ENCODE results near the gene MLST8. TPM values are rescaled to one million over a fixed set of nuclear protein-coding genes. Genes with fewer than 3 reads are reported as not detected.

MLST8 gene
- total and polyA plus RNA-seq, 2 donors (not counting 1 experiment from before 2014, with no cell fraction given): 36.1 to 112 TPM

DNA sequence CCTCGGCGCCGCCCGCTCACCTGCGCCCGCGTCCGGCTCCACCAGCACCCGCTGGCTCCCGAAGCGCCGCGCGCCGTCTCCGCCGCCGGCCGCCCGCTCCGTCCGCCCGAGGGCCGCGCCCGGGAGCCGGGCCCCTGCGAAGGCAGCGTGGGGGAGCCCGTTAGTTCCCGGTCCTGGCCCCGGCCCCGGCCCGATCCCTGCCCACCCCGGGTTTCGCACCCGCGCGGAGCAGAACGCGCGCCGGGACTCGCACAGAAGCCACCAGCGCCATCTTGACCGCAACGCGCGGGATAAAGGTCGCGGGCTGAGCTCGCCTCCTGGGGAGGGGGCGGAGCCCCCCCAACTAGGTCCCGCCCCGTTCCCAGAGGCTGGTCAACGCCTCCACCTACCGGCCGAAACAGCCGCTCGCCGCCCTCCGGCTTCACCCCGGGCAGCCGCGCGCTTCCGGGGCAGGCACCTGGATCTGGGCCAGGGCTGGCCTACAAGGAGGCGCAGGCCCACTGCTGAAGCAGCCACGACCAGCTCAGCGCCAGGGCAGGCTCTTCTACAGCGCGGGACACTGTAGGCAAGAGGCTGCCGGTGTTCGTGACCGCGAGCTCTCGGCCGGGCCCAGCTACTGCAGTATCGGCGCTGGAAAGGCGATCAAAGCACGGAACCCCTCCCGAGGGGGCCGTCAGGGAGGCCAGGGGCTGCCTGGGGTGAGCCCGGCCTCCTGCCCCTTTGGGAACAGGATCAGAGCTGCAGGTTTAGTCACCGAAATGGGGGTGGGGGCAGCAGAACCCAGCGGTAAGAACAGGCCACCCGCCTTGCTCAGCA, 46.2 kb downstream of the MLST8 start, which contains the start of gene ECI1:
TSS of gene ECI1 (minus strand) at position 292 of the 816 bp plus-strand sequence. CDS start at position 271, 21 bp downstream.
- Histone ChIP-seq H3K27me3 (replicated peaks in 1 of 4; ENCODE audit: control extremely low read depth in 1 of 4, control insufficient read depth in 3 of 4, insufficient read depth in 4 of 4, low read length in 3 of 4) (no peaks in the 10 kb centered on the region), H3K9me3 (ENCODE audit: control extremely low read depth in 1 of 3, control insufficient read depth in 2 of 3, insufficient read depth in 1 of 3, low read length in 2 of 3) (no peaks in the 10 kb centered on the region), H3K4me1 (ENCODE audit: control insufficient read depth in 2 of 2, insufficient read depth in 2 of 2, low read length in 2 of 2) (peaks cover 12 to 41% of the 10 kb centered on the region in 2 donors), H3K79me2 (ENCODE audit: control insufficient read depth, insufficient read depth, low read length) (peaks cover 23% of the 10 kb centered on the region), H3K36me3 (replicated peaks in 1 of 2; ENCODE audit: control extremely low read depth in 1 of 2, control insufficient read depth in 1 of 2, extremely low read depth in 1 of 2, insufficient read depth in 2 of 2, low read length in 1 of 2) (peaks cover 0 to 24% of the 10 kb centered on the region in 2 experiments), H3K9ac (ENCODE audit: low read length) (peak within 1 kb of the TSS; percentile 76), H3K4me2 (replicated peaks; ENCODE audit: low read depth, low read length, poor library complexity, severe bottlenecking) (peak within 1 kb of the TSS; percentile 78), H3K4me3 (ENCODE audit: control extremely low read depth in 1 of 5, extremely low read depth in 1 of 5, insufficient read depth in 1 of 5, low read depth in 2 of 5, low read length in 4 of 5) (peak within 1 kb of the TSS; percentile 51 to 82 (median 68)), H3K27ac (ENCODE audit: low read length in 2 of 2) (peak within 1 kb of the TSS; percentile 68 to 72), H2AFZ (ENCODE audit: insufficient read depth, low read depth, low read length, poor library complexity, severe bottlenecking) (peak within 1 kb of the TSS; percentile 87), H4K20me1 (ENCODE audit: control insufficient read depth, insufficient read depth, low read length, poor library complexity, severe bottlenecking) (peaks cover 5% of the 10 kb centered on the region)
- ChIA-PET POLR2A (interaction anchor here (0.5 to 2.5 kb wide), 11 partner anchors 15 to 919 kb away, joined by 3 to 13 read pairs (median 4); partner anchors contain the start of genes ATP6V0C, DNASE1L2, E4F1 and MLST8), CTCF (interaction anchor here (0.6 to 3.9 kb wide), 22 partner anchors 11 to 269 kb away, joined by 3 to 71 read pairs (median 4); partner anchors contain the start of genes ABCA3, AMDHD2, CASKIN1 and MLST8)
- H3K27ac Mint-ChIP-seq: peak within 1 kb of the TSS; percentile 89
- intact Hi-C loops (cut with micrococcal nuclease): loop anchor here (1.0 to 10.0 kb wide), 8 partner anchors 17 to 256 kb away; partner anchors contain the start of genes ABCA3, E4F1, MLST8 and NHERF2
- peaks cover 26% of the 10 kb centered on the region for H3K4me1 Mint-ChIP-seq
- 4% methylated on average over 88 of the region's 88 CpGs for WGBS (ENCODE audit: insufficient coverage)
- H3K4me3 Mint-ChIP-seq: peak within 1 kb of the TSS; percentile 88
- TF ChIP-seq, protein P1, sequence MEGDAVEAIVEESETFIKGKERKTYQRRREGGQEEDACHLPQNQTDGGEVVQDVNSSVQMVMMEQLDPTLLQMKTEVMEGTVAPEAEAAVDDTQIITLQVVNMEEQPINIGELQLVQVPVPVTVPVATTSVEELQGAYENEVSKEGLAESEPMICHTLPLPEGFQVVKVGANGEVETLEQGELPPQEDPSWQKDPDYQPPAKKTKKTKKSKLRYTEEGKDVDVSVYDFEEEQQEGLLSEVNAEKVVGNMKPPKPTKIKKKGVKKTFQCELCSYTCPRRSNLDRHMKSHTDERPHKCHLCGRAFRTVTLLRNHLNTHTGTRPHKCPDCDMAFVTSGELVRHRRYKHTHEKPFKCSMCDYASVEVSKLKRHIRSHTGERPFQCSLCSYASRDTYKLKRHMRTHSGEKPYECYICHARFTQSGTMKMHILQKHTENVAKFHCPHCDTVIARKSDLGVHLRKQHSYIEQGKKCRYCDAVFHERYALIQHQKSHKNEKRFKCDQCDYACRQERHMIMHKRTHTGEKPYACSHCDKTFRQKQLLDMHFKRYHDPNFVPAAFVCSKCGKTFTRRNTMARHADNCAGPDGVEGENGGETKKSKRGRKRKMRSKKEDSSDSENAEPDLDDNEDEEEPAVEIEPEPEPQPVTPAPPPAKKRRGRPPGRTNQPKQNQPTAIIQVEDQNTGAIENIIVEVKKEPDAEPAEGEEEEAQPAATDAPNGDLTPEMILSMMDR (IDR thresholded peaks at IDR 0.05): peak; percentile 58
- no peak for TF ChIP-seq EZH2 (IDR thresholded peaks at IDR 0.05; ENCODE audit: borderline replicate concordance, insufficient read depth, low read depth, low read length, poor library complexity, severe bottlenecking)
- H3K27me3 Mint-ChIP-seq: no peaks in the 10 kb centered on the region
- no peaks in the 10 kb centered on the region for H3K9me3 Mint-ChIP-seq (ENCODE audit: insufficient read depth)
- DNase-seq: peak; percentile 92
- peak; percentile 96 for ATAC-seq (ENCODE audit: low read depth)

Data from B cell (primary cell).